PFSK-1 (cell line): ENCODE data around the gene CTCF.

ENCODE experiments used
- FOXP2 ChIP-seq: optimal IDR thresholded peaks from 2 replicates; pipeline ENCODE3; 2011; ENCODE audit warnings: borderline replicate concordance, control low read depth, inconsistent platforms; ENCODE audit not compliant: insufficient read depth; ENCODE audit errors: extremely low read length, extremely low read depth
- POLR2AphosphoS5 ChIP-seq: IDR thresholded peaks from 2 replicates; pipeline ENCODE4 v1.6.1; 2012; ENCODE audit warnings: low read depth, mild to moderate bottlenecking, control low read depth, low read length, moderate library complexity
- REST ChIP-seq, 2 experiments: IDR thresholded peaks; 2 replicates each; pipeline versions ENCODE4 v1.6.1 to v1.8.0; 2011 to 2012; ENCODE audit warnings: low read depth in 2 of 2, low read length in 2 of 2, control low read depth in 1 of 2, inconsistent platforms in 1 of 2, mild to moderate bottlenecking in 1 of 2, moderate library complexity in 1 of 2; ENCODE audit not compliant: insufficient read depth in 1 of 2
- SIN3A ChIP-seq: IDR thresholded peaks from 2 replicates; pipeline ENCODE4 v1.6.1; 2012; ENCODE audit warnings: mild to moderate bottlenecking, low read length, moderate library complexity, borderline replicate concordance; ENCODE audit not compliant: insufficient read depth
- TAF1 ChIP-seq: IDR thresholded peaks from 2 replicates; pipeline ENCODE4 v1.6.1; 2012; ENCODE audit warnings: low read length, control low read depth, borderline replicate concordance; ENCODE audit not compliant: insufficient read depth

GRCh38 chr16:67551091-67551490, 11.2 kb upstream of the CTCF start:
- TF ChIP-seq POLR2AphosphoS5 (no peak), SIN3A (no peak), TAF1 (no peak), REST (IDR thresholded peaks at IDR 0.05; ENCODE audit: insufficient read depth in 1 of 2, low read depth in 2 of 2, low read length in 2 of 2) (no peak), FOXP2 (no peak)
